Common myeloid progenitor, CD34-positive (primary cell): ENCODE data around the gene CEP128.

ENCODE experiments used
- CTCF ChIA-PET: fragments of 350-600 bp; sonication (Branson Sonifier 250); formaldehyde crosslinking; loops from one replicate; lab custom pipeline; 2021; ENCODE audit warnings: antibody characterized with exemption; lab: Charles Lee
- POLR2A ChIA-PET: fragments of 350-600 bp; sonication (Branson Sonifier 250); formaldehyde crosslinking; loops from one replicate; lab custom pipeline; 2021; ENCODE audit warnings: antibody characterized with exemption; lab: Charles Lee
- DNase-seq, 3 donors: peaks; one replicate each; pipeline versions ENCODE4 v3.0.0 to v3.0.0-alpha.2; 2013
- H3K27ac ChIP-seq, 2 experiments: 1 replicate in 1 of 2; 2 replicates in 1 of 2; pipeline ENCODE4 v1.7.0; 2013; ENCODE audit warnings: inconsistent platforms in 2 of 2, low read length in 2 of 2, mild to moderate bottlenecking in 2 of 2, low read depth in 1 of 2, moderate library complexity in 1 of 2; ENCODE audit not compliant: severe bottlenecking in 2 of 2, insufficient read depth in 1 of 2, poor library complexity in 1 of 2
- H3K27me3 ChIP-seq, 5 experiments: replicated peaks in 2 of 5; 1 replicate in 3 of 5; 2 replicates in 2 of 5; pipeline versions ENCODE4 v1.6.1 to v1.7.0; 2013; ENCODE audit warnings: low read length in 4 of 5, mild to moderate bottlenecking in 2 of 5, moderate library complexity in 2 of 5, inconsistent platforms in 1 of 5; ENCODE audit not compliant: insufficient read depth in 5 of 5, control insufficient read depth in 4 of 5
- H3K36me3 ChIP-seq, 4 experiments: 1 replicate in 2 of 4; 2 replicates in 2 of 4; pipeline versions ENCODE4 v1.6.1 to v1.7.0; 2013; ENCODE audit warnings: low read length in 3 of 4, control low read depth in 1 of 4, mild to moderate bottlenecking in 1 of 4; ENCODE audit not compliant: control insufficient read depth in 4 of 4, insufficient read depth in 4 of 4
- H3K4me1 ChIP-seq, 4 experiments: 1 replicate in 3 of 4; 2 replicates in 1 of 4; pipeline versions ENCODE4 v1.6.1 to v1.7.1; 2013; ENCODE audit warnings: low read length in 3 of 4, mild to moderate bottlenecking in 3 of 4, control low read depth in 1 of 4, inconsistent platforms in 1 of 4, moderate library complexity in 1 of 4; ENCODE audit not compliant: control insufficient read depth in 4 of 4, insufficient read depth in 4 of 4; ENCODE audit errors: control extremely low read depth in 1 of 4
- H3K4me3 ChIP-seq, 7 experiments: 1 replicate in 4 of 7; 2 replicates in 3 of 7; pipeline versions ENCODE4 v1.5.1 to v1.7.0; 2013; ENCODE audit warnings: mild to moderate bottlenecking in 7 of 7, low read length in 6 of 7, moderate library complexity in 6 of 7, inconsistent platforms in 2 of 7, low read depth in 2 of 7, control low read depth in 1 of 7; ENCODE audit not compliant: insufficient read depth in 4 of 7, control insufficient read depth in 1 of 7; ENCODE audit errors: extremely low read depth in 1 of 7
- H3K9me3 ChIP-seq, 5 experiments: 1 replicate in 4 of 5; 2 replicates in 1 of 5; pipeline versions ENCODE4 v1.6.1 to v1.7.1; 2013; ENCODE audit warnings: low read length in 4 of 5, mild to moderate bottlenecking in 2 of 5, inconsistent platforms in 1 of 5, low read depth in 1 of 5, moderate library complexity in 1 of 5; ENCODE audit not compliant: control insufficient read depth in 4 of 5, insufficient read depth in 2 of 5; ENCODE audit errors: control extremely low read depth in 1 of 5
- WGBS: methylation state at CpG from one replicate; pipeline ENCODE4 v1.1.5; 2013; ENCODE audit not compliant: insufficient coverage; 5-methylcytosine and 5-hydroxymethylcytosine counted together

CEP128 gene

DNA sequence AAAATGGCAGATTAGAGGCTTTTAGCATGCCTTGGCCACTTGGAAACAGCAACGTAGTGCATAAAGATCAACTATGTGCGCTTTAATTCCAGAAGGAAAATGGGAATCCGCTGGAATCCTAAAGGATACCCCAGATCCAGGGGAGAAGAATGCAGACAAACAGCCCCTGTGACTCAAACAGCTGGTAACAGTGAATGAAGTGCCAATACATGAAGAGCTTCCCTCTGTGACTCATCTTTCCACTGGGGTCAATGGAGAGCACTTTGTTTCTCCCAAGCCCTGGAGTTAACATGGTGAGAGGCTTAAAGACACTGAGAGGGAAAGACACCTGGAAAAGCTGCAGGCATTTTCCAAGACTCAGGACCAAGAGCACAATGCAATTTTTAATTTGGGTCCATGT lies 263.1 kb downstream of the CEP128 start:
- ChIA-PET POLR2A (no interaction called here), CTCF (no interaction called here)
- Histone ChIP-seq H3K27ac (no peak overlapping the region), H3K36me3 (peaks cover 0 to 7% (median 2%) of the 10 kb centered on the region in 4 experiments), H3K4me1 (no peaks in the 10 kb centered on the region), H3K27me3 (no peaks in the 10 kb centered on the region), H3K9me3 (peaks cover 6 to 43% (median 19%) of the 10 kb centered on the region in 5 experiments), H3K4me3 (no peak overlapping the region)
- WGBS = 93% methylated on average over 2 of the region's 3 CpGs
- no peak for DNase-seq

DNA sequence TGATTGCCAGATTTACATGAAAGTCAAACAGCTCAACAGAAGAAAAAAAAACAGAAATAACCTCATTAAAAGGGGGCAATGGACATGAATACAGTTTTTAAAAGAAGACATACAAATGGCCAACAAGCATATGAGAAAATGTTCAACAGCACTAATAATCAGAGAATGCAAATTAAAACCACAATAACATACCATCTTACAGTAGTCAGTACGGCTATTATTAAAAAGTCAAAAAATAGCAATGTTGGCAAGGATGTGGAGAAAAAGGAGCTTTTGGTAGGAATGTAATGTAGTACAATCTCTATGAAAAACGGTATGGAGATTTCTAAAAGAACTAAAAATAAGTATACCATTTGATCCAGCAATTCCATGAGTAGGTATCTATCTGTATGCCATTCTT lies 272.1 kb downstream of the CEP128 start:
- Histone ChIP-seq H3K9me3 (peaks cover 0 to 2% (median 0%) of the 10 kb centered on the region in 5 experiments), H3K4me1 (no peaks in the 10 kb centered on the region), H3K27me3 (no peaks in the 10 kb centered on the region), H3K27ac (no peak overlapping the region), H3K4me3 (no peak overlapping the region), H3K36me3 (no peaks in the 10 kb centered on the region)
- ChIA-PET CTCF (no interaction called here), POLR2A (no interaction called here)
- no CpG with 5 or more reads among the region's 2 CpGs for WGBS
- DNase-seq = no peak

DNA sequence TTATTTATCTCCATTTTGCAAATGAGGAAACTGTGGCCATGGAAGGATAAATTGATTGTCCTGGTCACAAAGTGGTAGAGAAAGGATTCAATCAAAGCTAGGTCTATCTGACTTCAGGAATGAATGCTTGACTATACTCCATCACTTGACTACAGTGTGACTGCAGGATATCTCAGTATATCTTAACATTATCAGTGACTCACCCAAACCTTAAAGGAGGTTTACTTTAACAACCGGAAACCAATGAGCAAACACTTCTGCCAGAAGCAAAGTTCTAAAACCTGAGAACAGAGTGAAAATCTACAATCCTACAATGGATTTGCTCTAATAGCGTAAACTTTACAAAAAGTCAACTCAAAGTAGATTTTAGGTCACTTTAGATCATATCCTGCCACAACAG lies 277.0 kb downstream of the CEP128 start:
- Histone ChIP-seq H3K27ac (no peak overlapping the region), H3K4me3 (no peak overlapping the region), H3K4me1 (no peaks in the 10 kb centered on the region), H3K9me3 (peaks cover 0 to 2% (median 0%) of the 10 kb centered on the region in 5 experiments), H3K27me3 (no peaks in the 10 kb centered on the region), H3K36me3 (no peaks in the 10 kb centered on the region)
- DNase-seq = no peak
- CTCF ChIA-PET = no interaction called here
- 100% methylated on average over 2 of the region's 2 CpGs for WGBS
- POLR2A ChIA-PET = no interaction called here

DNA sequence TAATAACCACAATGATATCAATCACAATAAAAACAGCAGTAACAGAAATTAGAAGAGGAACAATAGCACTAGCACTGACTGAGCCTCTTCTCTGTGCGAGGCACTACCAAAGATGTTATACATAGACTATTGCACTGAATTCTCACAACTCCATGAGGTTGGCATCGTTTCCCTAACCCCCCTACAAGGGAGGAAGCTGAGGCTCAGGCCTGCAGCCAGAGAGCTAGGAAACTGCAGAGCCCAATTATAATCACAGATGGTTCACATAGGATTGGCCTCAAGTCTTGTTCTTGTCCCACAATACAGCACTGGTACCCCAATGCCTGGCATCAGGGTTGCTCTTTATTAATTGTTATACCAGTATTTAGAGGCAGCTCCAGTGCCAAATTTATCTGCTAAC lies 278.0 kb downstream of the CEP128 start:
- DNase-seq = no peak
- Histone ChIP-seq H3K27ac (no peak overlapping the region), H3K27me3 (no peaks in the 10 kb centered on the region), H3K9me3 (peaks cover 0 to 2% (median 0%) of the 10 kb centered on the region in 5 experiments), H3K36me3 (no peaks in the 10 kb centered on the region), H3K4me3 (no peak overlapping the region), H3K4me1 (no peaks in the 10 kb centered on the region)
- 100% methylated on average over 1 of the region's 2 CpGs for WGBS
- CTCF ChIA-PET = interaction anchor here (0.6 kb wide), 1 partner anchor 123 kb away, joined by 3 read pairs; no protein-coding TSS in a partner anchor
- POLR2A ChIA-PET = no interaction called here

GRCh38 chr14:80659783-80660182 lies 281.8 kb downstream of the CEP128 start:
- POLR2A ChIA-PET = no interaction called here
- Histone ChIP-seq H3K9me3 (no peaks in the 10 kb centered on the region), H3K36me3 (no peaks in the 10 kb centered on the region), H3K27me3 (no peaks in the 10 kb centered on the region), H3K4me1 (no peaks in the 10 kb centered on the region), H3K27ac (no peak overlapping the region), H3K4me3 (no peak overlapping the region)
- CTCF ChIA-PET = no interaction called here
- WGBS = 100% methylated on average over 1 of the region's 2 CpGs
- no peak for DNase-seq

- no peaks in the 10 kb centered on the region for H3K36me3 ChIP-seq
- 100% methylated on average over 1 of the region's 1 CpG for WGBS
- no peak overlapping the region for H3K4me3 ChIP-seq
- no peaks in the 10 kb centered on the region for H3K27me3 ChIP-seq
- ChIA-PET CTCF (no interaction called here), POLR2A (no interaction called here)
- H3K27ac ChIP-seq = no peak overlapping the region
- no peak for DNase-seq
- no peaks in the 10 kb centered on the region for H3K4me1 ChIP-seq
- no peaks in the 10 kb centered on the region for H3K9me3 ChIP-seq
Observed at GRCh38 chr14:80658733-80659132, 282.8 kb downstream of the CEP128 start.

- no peak overlapping the region for H3K27ac ChIP-seq
- no peak overlapping the region for H3K4me3 ChIP-seq
- no peaks in the 10 kb centered on the region for H3K36me3 ChIP-seq
- H3K9me3 ChIP-seq = no peaks in the 10 kb centered on the region
- no peak for DNase-seq
- no peaks in the 10 kb centered on the region for H3K27me3 ChIP-seq
- no peaks in the 10 kb centered on the region for H3K4me1 ChIP-seq
- ChIA-PET CTCF (no interaction called here), POLR2A (no interaction called here)
- 100% methylated on average over 1 of the region's 1 CpG for WGBS
Observed at GRCh38 chr14:80658155-80658554, 283.4 kb downstream of the CEP128 start.
